ENCODE data around the gene SAMD4A.

Gene SAMD4A

GRCh38 chr14:54812617-54813016 lies 245.7 kb downstream of the SAMD4A start:
- no peak for DNase-seq

- DNase-seq: no peak
Measured at GRCh38 chr14:54813081-54813480, 246.2 kb downstream of the SAMD4A start.

GRCh38 chr14:54814076-54814475 lies 247.1 kb downstream of the SAMD4A start:
- DNase-seq: no peak

- no peak for DNase-seq
Measured at GRCh38 chr14:54815016-54815415, 248.1 kb downstream of the SAMD4A start.

- no peak for DNase-seq
Measured at GRCh38 chr14:54815515-54815914, 248.6 kb downstream of the SAMD4A start.

- DNase-seq: no peak
Measured at GRCh38 chr14:54816450-54816849, 249.5 kb downstream of the SAMD4A start.

GRCh38 chr14:54817506-54817905 lies 250.6 kb downstream of the SAMD4A start:
- DNase-seq: no peak

- peak; percentile 92 for DNase-seq
Measured at GRCh38 chr14:54818201-54819133, 251.5 kb downstream of the SAMD4A start.

GRCh38 chr14:54822685-54823084 lies 255.8 kb downstream of the SAMD4A start:
- no peak for DNase-seq

- DNase-seq: no peak
Measured at GRCh38 chr14:54823757-54824549, 257.0 kb downstream of the SAMD4A start.

- no peak for DNase-seq
Measured at GRCh38 chr14:54828037-54828436, 261.1 kb downstream of the SAMD4A start.

- DNase-seq: no peak
Measured at GRCh38 chr14:54829486-54830224, 262.7 kb downstream of the SAMD4A start.

GRCh38 chr14:54830650-54831049 lies 263.7 kb downstream of the SAMD4A start:
- no peak for DNase-seq

GRCh38 chr14:54834081-54834480 lies 267.2 kb downstream of the SAMD4A start:
- no peak for DNase-seq

GRCh38 chr14:54834727-54835126 lies 267.8 kb downstream of the SAMD4A start:
- DNase-seq: no peak

GRCh38 chr14:54836231-54836630 lies 269.3 kb downstream of the SAMD4A start:
- DNase-seq: no peak

GRCh38 chr14:54837508-54838149 lies 270.7 kb downstream of the SAMD4A start:
- DNase-seq: no peak

GRCh38 chr14:54838931-54839512 lies 272.1 kb downstream of the SAMD4A start:
- DNase-seq: no peak

- no peak for DNase-seq
Measured at GRCh38 chr14:54839701-54840119, 272.8 kb downstream of the SAMD4A start.

- no peak for DNase-seq
Measured at GRCh38 chr14:54840336-54840735, 273.4 kb downstream of the SAMD4A start.

GRCh38 chr14:54840798-54841197 lies 273.9 kb downstream of the SAMD4A start:
- no peak for DNase-seq
